Effector memory CD4-positive, alpha-beta T cell (primary cell): Measurements from ENCODE around the gene COX7A2L.
"Not testable (repeated sequence)": the region's sequence is repeated elsewhere in the genome, so short reads cannot be mapped to it uniquely, and the experiment has no call there.

Source experiments
- DNase-seq, 3 donors: peaks; one replicate each; pipeline ENCODE4 v3.0.0-alpha.2; 2020
- H3K27ac ChIP-seq: 2 replicates; pipeline ENCODE4 v1.7.0; 2013; ENCODE audit warnings: mild to moderate bottlenecking, low read length, moderate library complexity; ENCODE audit not compliant: insufficient read depth, poor library complexity, severe bottlenecking
- H3K27me3 ChIP-seq: replicated peaks from 2 replicates; pipeline ENCODE4 v1.7.0; 2013; ENCODE audit warnings: mild to moderate bottlenecking, low read length; ENCODE audit not compliant: insufficient read depth, control insufficient read depth, poor library complexity, severe bottlenecking
- H3K36me3 ChIP-seq: 2 replicates; pipeline ENCODE4 v1.7.0; 2013; ENCODE audit warnings: mild to moderate bottlenecking, low read length, moderate library complexity; ENCODE audit not compliant: control insufficient read depth, insufficient read depth
- H3K4me1 ChIP-seq: 2 replicates; pipeline ENCODE4 v1.7.0; 2013; ENCODE audit warnings: low read length, mild to moderate bottlenecking; ENCODE audit not compliant: control insufficient read depth, insufficient read depth, poor library complexity, severe bottlenecking
- H3K4me3 ChIP-seq: 2 replicates; pipeline ENCODE4 v1.7.0; 2013; ENCODE audit warnings: low read length, low read depth, mild to moderate bottlenecking; ENCODE audit not compliant: insufficient read depth, poor library complexity, severe bottlenecking
- H3K9me3 ChIP-seq: 2 replicates; pipeline ENCODE4 v1.7.0; 2013; ENCODE audit warnings: mild to moderate bottlenecking, low read length, moderate library complexity; ENCODE audit not compliant: control insufficient read depth

Gene COX7A2L

GRCh38 chr2:42340045-42340937 lies 20.7 kb downstream of the COX7A2L start:
- DNase-seq, result no peak
- Histone ChIP-seq H3K27ac (no peak overlapping the region), H3K4me1 (no peaks in the 10 kb centered on the region), H3K36me3 (peaks cover 19% of the 10 kb centered on the region), H3K4me3 (no peak overlapping the region), H3K9me3 (no peaks in the 10 kb centered on the region), H3K27me3 (no peaks in the 10 kb centered on the region)

- no peak for DNase-seq
- Histone ChIP-seq H3K9me3 (no peaks in the 10 kb centered on the region), H3K27me3 (no peaks in the 10 kb centered on the region), H3K36me3 (peaks cover 19% of the 10 kb centered on the region), H3K4me3 (no peak overlapping the region), H3K4me1 (no peaks in the 10 kb centered on the region), H3K27ac (no peak overlapping the region)
Measured at GRCh38 chr2:42339191-42339912, 21.7 kb downstream of the COX7A2L start.

GRCh38 chr2:42338567-42339190 lies 22.3 kb downstream of the COX7A2L start:
- Histone ChIP-seq H3K4me3 (no peak overlapping the region), H3K27ac (no peak overlapping the region), H3K9me3 (no peaks in the 10 kb centered on the region), H3K27me3 (no peaks in the 10 kb centered on the region), H3K4me1 (no peaks in the 10 kb centered on the region), H3K36me3 (peaks cover 25% of the 10 kb centered on the region)
- DNase-seq, result no peak

- no peaks in the 10 kb centered on the region for H3K27me3 ChIP-seq
- no peak overlapping the region for H3K27ac ChIP-seq
- H3K36me3 ChIP-seq, result peaks cover 30% of the 10 kb centered on the region
- H3K4me1 ChIP-seq, result no peaks in the 10 kb centered on the region
- no peak overlapping the region for H3K4me3 ChIP-seq
- H3K9me3 ChIP-seq, result no peaks in the 10 kb centered on the region
- DNase-seq, result no peak
Measured at GRCh38 chr2:42337846-42338566, 23.0 kb downstream of the COX7A2L start.

- Histone ChIP-seq H3K4me3 (no peak overlapping the region), H3K4me1 (no peaks in the 10 kb centered on the region), H3K27me3 (no peaks in the 10 kb centered on the region), H3K27ac (no peak overlapping the region), H3K36me3 (peaks cover 36% of the 10 kb centered on the region), H3K9me3 (no peaks in the 10 kb centered on the region)
- no peak for DNase-seq
Measured at GRCh38 chr2:42337356-42337820, 23.6 kb downstream of the COX7A2L start.

- Histone ChIP-seq H3K4me1 (no peaks in the 10 kb centered on the region), H3K27ac (no peak overlapping the region), H3K9me3 (no peaks in the 10 kb centered on the region), H3K27me3 (no peaks in the 10 kb centered on the region), H3K36me3 (peaks cover 45% of the 10 kb centered on the region), H3K4me3 (no peak overlapping the region)
- DNase-seq, result no peak
Measured at GRCh38 chr2:42336361-42336965, 24.6 kb downstream of the COX7A2L start.

GRCh38 chr2:42335514-42336104 lies 25.4 kb downstream of the COX7A2L start:
- H3K9me3 ChIP-seq, result no peaks in the 10 kb centered on the region
- no peaks in the 10 kb centered on the region for H3K27me3 ChIP-seq
- DNase-seq, result no peak
- H3K4me1 ChIP-seq, result no peaks in the 10 kb centered on the region
- peaks cover 53% of the 10 kb centered on the region for H3K36me3 ChIP-seq
- H3K4me3 ChIP-seq, result no peak overlapping the region
- no peak overlapping the region for H3K27ac ChIP-seq

- H3K27ac ChIP-seq, H3K4me3 ChIP-seq, H3K27me3 ChIP-seq, H3K9me3 ChIP-seq, H3K4me1 ChIP-seq, DNase-seq: not testable (repeated sequence)
- H3K36me3 ChIP-seq, result peaks cover 61% of the 10 kb centered on the region
Measured at GRCh38 chr2:42334865-42335264, 26.2 kb downstream of the COX7A2L start.

- Histone ChIP-seq H3K27me3 (no peaks in the 10 kb centered on the region), H3K36me3 (peaks cover 67% of the 10 kb centered on the region)
- DNase-seq, result no peak
Measured at GRCh38 chr2:42334220-42334619, 26.8 kb downstream of the COX7A2L start.

More at GRCh38 chr2:42334220-42334619, 26.8 kb downstream of the COX7A2L start:
- no peak overlapping the region for H3K4me3 ChIP-seq
- H3K9me3 ChIP-seq, result no peaks in the 10 kb centered on the region
- H3K27ac ChIP-seq, result no peak overlapping the region
- H3K4me1 ChIP-seq, result no peaks in the 10 kb centered on the region
